ENCODE data around the gene IRF2BP1.

GRCh38 chr19:45897261-45897812 is 11.4 kb upstream of the IRF2BP1 start:
- TF ChIP-seq POLR2A (IDR thresholded peaks at IDR 0.05; ENCODE audit: low read depth, low read length) (no peak), POLR2AphosphoS5 (IDR thresholded peaks at IDR 0.05; ENCODE audit: low read depth, low read length) (no peak)
